CD4-positive, alpha-beta T cell treated with Interleukin-6 for 4 hours (primary cell): ENCODE results near the gene TMEM205.
A peak's percentile ranks its signal among the peaks of the same experiment; 100 is the strongest.

Experiments used
- DNase-seq: peaks from one replicate; pipeline ENCODE4 v3.0.0-alpha.2; 2020; ENCODE audit warnings: mixed read lengths

The TMEM205 gene

DNA sequence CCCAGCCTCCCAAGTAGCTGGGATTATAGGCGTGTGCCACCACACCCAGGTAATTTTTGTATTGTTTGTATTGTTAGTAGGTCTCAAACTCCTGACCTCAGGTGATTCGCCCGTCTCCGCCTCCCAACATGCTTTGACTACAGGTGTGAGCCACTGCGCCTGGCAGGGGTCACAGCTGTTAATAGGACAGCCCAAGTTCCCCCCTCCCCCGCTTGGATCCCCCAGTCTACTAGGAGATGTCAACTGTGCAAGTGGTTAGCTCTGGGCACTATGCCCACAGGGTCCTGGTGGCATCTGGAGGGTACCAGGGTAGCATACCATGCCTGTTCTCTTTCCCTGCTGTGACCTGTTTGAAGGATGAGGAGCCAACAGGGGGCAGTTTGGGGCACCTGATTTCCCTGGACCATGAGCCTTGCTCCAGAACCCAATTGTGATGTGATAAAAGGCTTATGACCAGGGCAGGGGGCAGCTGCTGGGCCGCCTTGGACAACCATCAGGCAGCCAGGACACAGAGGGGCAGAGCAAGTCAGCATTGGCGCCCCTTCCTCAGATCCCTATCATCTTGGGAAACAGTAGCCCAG, 50.3 kb downstream of the TMEM205 start, which contains the start of gene TSPAN16:
Gene TSPAN16 (plus strand): TSS at position 496 of the 581 bp plus-strand sequence. CDS start 138 bp downstream, outside the sequence.
- DNase-seq = no peak

DNA sequence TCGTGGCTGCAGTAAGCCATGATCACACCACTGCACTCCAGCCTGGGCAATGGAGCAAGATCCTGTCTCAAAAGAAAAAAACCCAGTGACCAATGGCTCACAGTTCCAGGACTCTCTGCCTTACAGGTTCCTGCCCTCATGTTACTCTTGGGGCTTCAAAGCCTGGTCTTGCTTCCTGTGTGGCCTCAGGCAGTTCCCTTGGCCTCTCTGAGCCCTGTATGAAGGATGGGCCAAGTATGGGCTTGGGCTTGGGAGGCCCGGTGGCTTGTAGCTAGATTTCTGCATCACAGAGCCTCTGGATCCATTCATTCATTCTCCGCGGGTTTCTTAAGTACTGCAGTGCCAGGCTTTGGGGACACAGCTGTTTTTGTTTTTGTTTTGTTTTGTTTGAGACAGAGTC, 50.9 kb downstream of the TMEM205 start:
- DNase-seq = no peak

DNA sequence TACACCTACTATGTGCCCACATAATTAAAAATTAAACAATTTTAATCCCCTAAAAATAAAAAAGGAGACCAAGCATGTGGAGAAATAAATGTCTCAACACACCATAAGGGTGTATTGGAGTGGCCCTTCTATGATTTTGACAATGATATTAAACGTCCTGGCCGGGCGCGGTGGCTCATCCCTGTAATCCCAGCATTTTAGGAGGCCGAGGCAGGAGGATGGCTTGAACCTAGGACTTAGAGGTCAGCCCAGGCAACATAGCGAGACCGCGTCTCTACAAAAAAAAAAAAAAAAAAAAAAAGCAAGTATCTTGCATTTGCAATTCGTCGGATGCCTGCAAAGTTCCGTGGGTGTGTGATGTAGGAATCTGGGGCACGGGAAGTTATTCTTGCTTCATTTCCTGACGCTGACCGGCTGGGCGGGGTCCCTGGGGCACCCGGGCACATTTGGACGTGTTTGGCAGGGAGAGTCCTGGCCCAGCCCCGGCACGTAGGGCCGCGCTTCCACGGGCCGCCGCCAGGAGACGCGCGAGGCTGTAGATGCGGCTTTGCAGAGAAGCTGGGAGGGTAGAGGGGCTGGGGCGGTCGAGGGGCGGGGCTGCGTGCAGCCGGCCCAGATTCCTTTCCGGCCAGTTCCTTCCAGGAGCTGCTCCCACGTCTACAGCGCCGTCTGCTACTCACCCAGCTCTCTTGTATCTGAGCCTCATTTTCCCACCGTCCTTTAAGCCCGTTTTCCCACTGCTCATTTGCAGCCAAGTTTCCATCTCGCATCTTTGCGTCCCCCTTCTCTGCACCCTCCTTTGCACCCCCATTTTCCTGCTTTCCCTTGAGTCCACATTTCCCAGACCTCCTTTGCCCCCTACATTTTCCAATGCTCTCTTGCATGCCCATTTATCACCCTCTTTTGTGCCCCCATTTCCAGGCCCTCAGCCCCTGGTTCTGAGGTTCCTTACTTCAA, 52.4 kb downstream of the TMEM205 start:
- DNase-seq = peak; percentile 81
